Measurements from ENCODE around the gene IGF2BP2.

DNA sequence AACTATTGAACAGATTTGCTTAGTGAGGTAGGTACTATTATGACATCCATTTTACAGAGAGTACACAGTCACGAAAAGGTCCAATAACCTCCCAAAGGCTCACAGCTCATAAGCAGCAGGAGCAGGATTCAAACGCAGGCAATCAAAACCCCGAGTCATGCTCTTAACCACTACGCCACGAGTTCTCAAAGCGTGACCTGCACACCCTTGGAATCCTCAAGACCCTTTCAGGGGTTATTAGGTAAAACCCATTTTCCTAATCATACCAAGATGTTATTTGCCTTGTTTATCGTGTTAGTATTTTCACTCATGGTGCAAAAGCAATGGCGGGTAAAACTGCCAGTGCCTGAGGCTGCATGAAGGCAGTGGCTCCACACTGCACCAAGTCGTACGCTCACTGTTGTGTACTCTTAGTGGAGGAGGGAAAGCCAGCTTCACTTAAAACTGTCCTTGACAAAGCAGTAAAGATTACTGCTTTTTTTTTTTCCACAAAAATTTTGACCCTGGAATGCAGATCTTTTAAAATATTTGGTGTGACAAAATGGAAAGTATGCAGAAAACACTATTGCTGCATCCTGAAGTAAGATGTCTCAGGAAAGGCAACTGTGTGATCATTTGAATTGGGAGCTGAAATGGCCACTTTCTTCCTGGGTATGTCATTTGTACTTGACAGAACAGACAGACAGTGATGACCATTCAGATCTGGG is 96.1 kb downstream of the IGF2BP2 start:
- no peak for TF ChIP-seq CTCF (IDR thresholded peaks at IDR 0.05)
- TF ChIP-seq POLR2AphosphoS5 (IDR thresholded peaks at IDR 0.05) = no peak
- no peak for TF ChIP-seq POLR2A (IDR thresholded peaks at IDR 0.05; ENCODE audit: low read depth)
